Measurements from ENCODE around the gene MDK. TPM values are rescaled to one million over a fixed set of nuclear protein-coding genes. Genes with fewer than 3 reads are reported as not detected.
A peak's percentile ranks its signal among the peaks of the same experiment; 100 is the strongest.

The MDK gene
- total RNA-seq, 1 donor = 27.5 TPM

DNA sequence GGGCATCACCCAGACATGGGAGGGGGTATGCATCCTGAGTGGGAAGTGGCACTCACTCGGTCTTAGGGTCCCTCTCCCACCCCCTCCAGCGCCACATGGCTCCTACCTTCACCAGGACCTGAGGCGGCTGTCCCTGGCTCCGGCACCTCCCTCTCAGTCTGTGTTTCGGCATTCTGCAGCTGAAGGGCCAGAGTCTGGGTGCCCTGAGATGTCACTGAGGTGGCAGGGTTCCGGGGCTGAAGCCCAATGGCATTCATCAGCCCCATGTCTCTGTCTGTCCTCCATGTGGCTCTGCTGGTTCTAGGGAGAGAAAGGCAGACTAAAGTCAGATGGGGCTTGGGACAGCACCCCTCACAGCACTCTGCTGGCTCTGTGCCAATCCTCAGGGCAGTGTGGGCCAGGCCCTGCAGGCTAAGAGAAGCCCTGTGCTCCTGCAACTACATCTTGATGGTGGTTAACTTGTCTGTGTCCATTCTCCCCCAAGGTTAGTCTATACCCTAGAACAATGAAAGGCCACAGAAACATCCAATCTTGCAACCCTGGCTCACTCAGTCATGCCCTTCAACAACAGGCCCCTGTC, 27.0 kb downstream of the MDK start:
- no peak overlapping the region for H3K27ac ChIP-seq (ENCODE audit: low read depth, low read length)
- TF ChIP-seq, protein P1, sequence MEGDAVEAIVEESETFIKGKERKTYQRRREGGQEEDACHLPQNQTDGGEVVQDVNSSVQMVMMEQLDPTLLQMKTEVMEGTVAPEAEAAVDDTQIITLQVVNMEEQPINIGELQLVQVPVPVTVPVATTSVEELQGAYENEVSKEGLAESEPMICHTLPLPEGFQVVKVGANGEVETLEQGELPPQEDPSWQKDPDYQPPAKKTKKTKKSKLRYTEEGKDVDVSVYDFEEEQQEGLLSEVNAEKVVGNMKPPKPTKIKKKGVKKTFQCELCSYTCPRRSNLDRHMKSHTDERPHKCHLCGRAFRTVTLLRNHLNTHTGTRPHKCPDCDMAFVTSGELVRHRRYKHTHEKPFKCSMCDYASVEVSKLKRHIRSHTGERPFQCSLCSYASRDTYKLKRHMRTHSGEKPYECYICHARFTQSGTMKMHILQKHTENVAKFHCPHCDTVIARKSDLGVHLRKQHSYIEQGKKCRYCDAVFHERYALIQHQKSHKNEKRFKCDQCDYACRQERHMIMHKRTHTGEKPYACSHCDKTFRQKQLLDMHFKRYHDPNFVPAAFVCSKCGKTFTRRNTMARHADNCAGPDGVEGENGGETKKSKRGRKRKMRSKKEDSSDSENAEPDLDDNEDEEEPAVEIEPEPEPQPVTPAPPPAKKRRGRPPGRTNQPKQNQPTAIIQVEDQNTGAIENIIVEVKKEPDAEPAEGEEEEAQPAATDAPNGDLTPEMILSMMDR (IDR thresholded peaks at IDR 0.05; ENCODE audit: extremely low read depth, low read depth, low read length) = no peak
- H3K4me3 ChIP-seq (ENCODE audit: insufficient read depth, low read length) = no peak overlapping the region
- no peak overlapping the region for H3K4me2 ChIP-seq (ENCODE audit: insufficient read depth, low read length)
- H3K79me2 ChIP-seq (ENCODE audit: insufficient read depth, low read length) = no peaks in the 10 kb centered on the region
- H4K20me1 ChIP-seq (ENCODE audit: insufficient read depth, low read length) = peaks cover 10% of the 10 kb centered on the region
- DNase-seq (ENCODE audit: insufficient read length, low spot score, missing footprints) = peak; percentile 38
- H3K36me3 ChIP-seq (ENCODE audit: insufficient read depth, low read length) = peaks cover 17% of the 10 kb centered on the region
- H3K9me3 ChIP-seq (ENCODE audit: low read depth, low read length) = no peaks in the 10 kb centered on the region
- no peak overlapping the region for H2AFZ ChIP-seq (ENCODE audit: low read length)
- H3K27me3 ChIP-seq (ENCODE audit: insufficient read depth, low read length) = no peaks in the 10 kb centered on the region
- peaks cover 5% of the 10 kb centered on the region for H3K4me1 ChIP-seq (ENCODE audit: insufficient read depth, low read length)

DNA sequence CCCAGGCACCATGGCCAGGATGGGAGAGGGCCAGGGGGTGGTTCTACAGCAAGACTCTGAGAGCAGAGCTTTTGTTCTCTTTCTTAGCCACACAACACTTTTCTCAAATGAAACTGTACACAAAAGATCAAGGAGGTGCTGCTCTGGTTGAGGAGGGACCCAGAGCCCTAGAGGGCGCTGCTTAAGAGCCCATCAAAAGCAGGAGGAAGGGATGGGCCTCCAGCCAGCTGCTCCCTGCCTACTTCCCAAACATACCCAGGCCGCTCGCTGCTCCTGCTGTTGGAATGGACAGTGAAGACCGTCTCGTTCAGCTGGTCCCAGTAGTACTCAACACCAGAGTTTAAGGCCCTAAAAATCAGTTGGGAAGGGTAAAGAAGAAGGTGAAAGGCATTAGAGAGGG, 28.6 kb downstream of the MDK start:
- TF ChIP-seq, protein P1 (IDR thresholded peaks at IDR 0.05; ENCODE audit: extremely low read depth, low read depth, low read length) = peak; percentile 29
- Histone ChIP-seq H3K4me3 (ENCODE audit: insufficient read depth, low read length) (no peak overlapping the region), H3K4me1 (ENCODE audit: insufficient read depth, low read length) (peaks cover under 1% of the 10 kb centered on the region), H3K27me3 (ENCODE audit: insufficient read depth, low read length) (no peaks in the 10 kb centered on the region), H3K36me3 (ENCODE audit: insufficient read depth, low read length) (peaks cover 22% of the 10 kb centered on the region), H3K4me2 (ENCODE audit: insufficient read depth, low read length) (no peak overlapping the region), H2AFZ (ENCODE audit: low read length) (no peak overlapping the region), H3K9me3 (ENCODE audit: low read depth, low read length) (no peaks in the 10 kb centered on the region), H4K20me1 (ENCODE audit: insufficient read depth, low read length) (peaks cover 5% of the 10 kb centered on the region), H3K27ac (ENCODE audit: low read depth, low read length) (no peak overlapping the region), H3K79me2 (ENCODE audit: insufficient read depth, low read length) (no peaks in the 10 kb centered on the region)
- DNase-seq (ENCODE audit: insufficient read length, low spot score, missing footprints) = peak; percentile 58

DNA sequence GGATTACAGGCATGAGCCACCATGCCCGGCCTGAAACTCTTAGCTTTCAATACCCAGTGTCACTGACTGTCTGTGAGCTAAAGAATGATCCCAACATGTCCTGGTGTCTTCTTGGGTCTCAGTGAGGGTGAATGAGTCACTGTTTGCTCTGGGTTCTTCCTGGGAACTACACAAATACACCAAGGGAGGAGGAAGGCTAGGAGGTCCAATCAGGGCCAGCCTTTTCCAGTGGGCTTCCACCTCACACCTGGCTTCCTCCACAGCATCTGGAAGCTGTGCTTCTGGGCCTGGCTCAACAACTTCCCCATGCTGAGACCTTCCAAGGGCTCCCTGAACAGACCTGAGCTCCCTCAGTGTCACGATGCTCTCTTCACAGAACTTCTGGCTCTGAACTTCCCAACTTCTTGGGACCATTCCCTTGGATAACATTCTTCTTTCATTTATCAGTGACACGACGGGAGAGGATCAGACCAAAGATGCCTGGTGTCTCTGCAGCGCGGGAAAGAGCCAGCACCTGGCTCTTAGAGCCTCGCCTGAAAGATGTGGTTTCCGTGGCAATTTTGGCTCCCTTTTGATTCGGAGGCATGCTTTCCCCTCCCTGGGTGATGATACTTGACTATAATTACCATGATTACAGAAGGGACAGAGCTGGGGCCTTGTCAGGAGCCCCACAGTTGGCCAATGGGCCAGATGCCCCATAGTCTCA, 32.4 kb downstream of the MDK start:
- no peaks in the 10 kb centered on the region for H3K4me1 ChIP-seq (ENCODE audit: insufficient read depth, low read length)
- no peak overlapping the region for H2AFZ ChIP-seq (ENCODE audit: low read length)
- TF ChIP-seq, protein P1 (IDR thresholded peaks at IDR 0.05; ENCODE audit: extremely low read depth, low read depth, low read length) = no peak
- no peaks in the 10 kb centered on the region for H3K9me3 ChIP-seq (ENCODE audit: low read depth, low read length)
- H3K36me3 ChIP-seq (ENCODE audit: insufficient read depth, low read length) = peaks cover 18% of the 10 kb centered on the region
- no peak overlapping the region for H3K4me3 ChIP-seq (ENCODE audit: insufficient read depth, low read length)
- no peaks in the 10 kb centered on the region for H3K27me3 ChIP-seq (ENCODE audit: insufficient read depth, low read length)
- H3K27ac ChIP-seq (ENCODE audit: low read depth, low read length) = no peak overlapping the region
- no peaks in the 10 kb centered on the region for H3K79me2 ChIP-seq (ENCODE audit: insufficient read depth, low read length)
- no peak for DNase-seq (ENCODE audit: insufficient read length, low spot score, missing footprints)
- H4K20me1 ChIP-seq (ENCODE audit: insufficient read depth, low read length) = peaks cover 3% of the 10 kb centered on the region
- H3K4me2 ChIP-seq (ENCODE audit: insufficient read depth, low read length) = no peak overlapping the region

DNA sequence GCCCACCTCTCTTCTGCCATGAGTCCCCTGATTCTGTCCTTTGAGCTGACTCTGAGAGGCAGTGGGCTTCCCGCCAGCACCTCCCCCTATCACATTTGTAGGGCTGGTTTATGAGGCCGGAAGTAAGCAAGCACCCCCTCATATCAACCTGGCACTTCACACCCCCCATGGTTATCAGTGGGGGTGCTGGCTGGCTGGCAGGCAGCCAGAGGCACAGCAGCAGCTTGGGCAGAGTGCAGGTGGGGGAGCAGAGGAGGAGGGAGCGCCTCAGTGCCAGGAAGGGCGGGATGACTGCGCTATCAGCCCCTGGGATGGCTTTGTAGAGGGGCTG, 33.0 kb downstream of the MDK start:
- H3K36me3 ChIP-seq (ENCODE audit: insufficient read depth, low read length) = peaks cover 17% of the 10 kb centered on the region
- H3K4me2 ChIP-seq (ENCODE audit: insufficient read depth, low read length) = no peak overlapping the region
- no peaks in the 10 kb centered on the region for H3K27me3 ChIP-seq (ENCODE audit: insufficient read depth, low read length)
- H2AFZ ChIP-seq (ENCODE audit: low read length) = no peak overlapping the region
- H3K79me2 ChIP-seq (ENCODE audit: insufficient read depth, low read length) = no peaks in the 10 kb centered on the region
- H3K4me1 ChIP-seq (ENCODE audit: insufficient read depth, low read length) = no peaks in the 10 kb centered on the region
- no peak for DNase-seq (ENCODE audit: insufficient read length, low spot score, missing footprints)
- no peak overlapping the region for H3K27ac ChIP-seq (ENCODE audit: low read depth, low read length)
- H3K4me3 ChIP-seq (ENCODE audit: insufficient read depth, low read length) = no peak overlapping the region
- peaks cover 3% of the 10 kb centered on the region for H4K20me1 ChIP-seq (ENCODE audit: insufficient read depth, low read length)
- TF ChIP-seq, protein P1 (IDR thresholded peaks at IDR 0.05; ENCODE audit: extremely low read depth, low read depth, low read length) = no peak
- H3K9me3 ChIP-seq (ENCODE audit: low read depth, low read length) = no peaks in the 10 kb centered on the region
